SU-DHL-6 (cell line): ENCODE data around the gene TNXB.

Experiments
- H2AFZ ChIP-seq: fragments of 200-600 bp; sonication (generic); 2 replicates; pipeline ENCODE4 v1.6.1; 2014; ENCODE audit warnings: low read depth, mild to moderate bottlenecking, moderate library complexity, mixed read lengths, antibody characterized with exemption, low read length; ENCODE audit not compliant: severe bottlenecking
- H3F3A ChIP-seq: fragments of 200-600 bp; shearing (Covaris generic); 2 replicates; pipeline ENCODE4 v1.6.0; 2016; ENCODE audit warnings: antibody characterized with exemption, mild to moderate bottlenecking; ENCODE audit not compliant: insufficient read depth
- H3K27ac ChIP-seq: fragments of 200-600 bp; sonication (generic); 2 replicates; pipeline ENCODE4 v1.5.1; 2016; ENCODE audit warnings: low read depth, mild to moderate bottlenecking, low read length, moderate library complexity, mixed read lengths
- H3K27me3 ChIP-seq: fragments of 200-600 bp; sonication (generic), shearing (Covaris generic); 2 replicates; pipeline ENCODE4 v1.6.0; 2014; ENCODE audit warnings: mild to moderate bottlenecking, low read length
- H3K36me3 ChIP-seq: fragments of 200-600 bp; sonication (generic); 2 replicates; pipeline ENCODE4 v1.6.1; 2014; ENCODE audit warnings: mild to moderate bottlenecking, low read length, mixed read lengths
- H3K4me2 ChIP-seq: fragments of 300-600, 200-600 bp; shearing (Covaris generic), sonication (generic); 2 replicates; pipeline ENCODE4 v1.6.0; 2014; ENCODE audit warnings: low read length, low read depth, mild to moderate bottlenecking; ENCODE audit not compliant: poor library complexity, severe bottlenecking
- H3K4me3 ChIP-seq: fragments of 200-600 bp; sonication (generic); 2 replicates; pipeline ENCODE4 v1.5.1; 2014; ENCODE audit warnings: antibody characterized with exemption, low read length, mild to moderate bottlenecking, mixed read lengths; ENCODE audit not compliant: insufficient read depth, poor library complexity, severe bottlenecking
- H3K79me2 ChIP-seq: fragments of 200-600 bp; sonication (generic); 2 replicates; pipeline ENCODE4 v1.6.1; 2014; ENCODE audit warnings: mild to moderate bottlenecking, low read length, moderate library complexity; ENCODE audit not compliant: insufficient read depth
- H3K9ac ChIP-seq: fragments of 200-600 bp; sonication (generic); 2 replicates; pipeline ENCODE4 v1.7.0; 2014; ENCODE audit warnings: mild to moderate bottlenecking, low read length
- H3K9me2 ChIP-seq: fragments of 200-600 bp; sonication (generic); replicated peaks from 2 replicates; pipeline ENCODE4 v1.6.1; 2014; ENCODE audit warnings: low read length; ENCODE audit not compliant: insufficient read depth
- H3K9me3 ChIP-seq: fragments of 200-600 bp; sonication (generic); 2 replicates; pipeline ENCODE4 v1.6.1; 2014; ENCODE audit warnings: low read length, mixed read lengths; ENCODE audit not compliant: insufficient read depth
- H4K20me1 ChIP-seq: fragments of 200-600 bp; sonication (generic); 2 replicates; pipeline ENCODE4 v1.6.1; 2014; ENCODE audit warnings: low read depth, mild to moderate bottlenecking, antibody characterized with exemption, low read length, moderate library complexity, mixed read lengths
- EZH2phosphoT487 ChIP-seq: fragments of 200-600 bp; sonication (generic), shearing (Covaris generic); conservative IDR thresholded peaks from 2 replicates; pipeline ENCODE4 v1.6.1; 2018; ENCODE audit warnings: mild to moderate bottlenecking, antibody characterized with exemption, low read length, moderate library complexity, mixed read lengths
- TF ChIP-seq, protein P1 (sequence below): fragments of 200-600 bp; sonication (generic); IDR thresholded peaks from one replicate; pipeline ENCODE4 v1.5.1; 2017; ENCODE audit warnings: antibody characterized with exemption, mild to moderate bottlenecking, low read length, moderate library complexity; ENCODE audit not compliant: insufficient read depth, poor library complexity, severe bottlenecking

Gene TNXB

GRCh38 chr6:32156891-32157290, 47.8 kb upstream of the TNXB start:
- no peaks in the 10 kb centered on the region for H3K79me2 ChIP-seq
- H3F3A ChIP-seq = peaks cover 8% of the 10 kb centered on the region; the same call in 1 of the 2 replicates
- no peak overlapping the region for H3K9ac ChIP-seq
- H3K9me3 ChIP-seq = no peaks in the 10 kb centered on the region
- no peaks in the 10 kb centered on the region for H3K9me2 ChIP-seq
- H2AFZ ChIP-seq = no peak overlapping the region
- H3K36me3 ChIP-seq = 0 out of 2 replicates have a peak, but pooled peaks cover 3% of the 10 kb centered on the region
- no peak overlapping the region for H3K4me2 ChIP-seq
- H3K4me3 ChIP-seq = no peak overlapping the region
- H4K20me1 ChIP-seq = no peaks in the 10 kb centered on the region
- no peak for TF ChIP-seq EZH2phosphoT487
- TF ChIP-seq, protein P1, sequence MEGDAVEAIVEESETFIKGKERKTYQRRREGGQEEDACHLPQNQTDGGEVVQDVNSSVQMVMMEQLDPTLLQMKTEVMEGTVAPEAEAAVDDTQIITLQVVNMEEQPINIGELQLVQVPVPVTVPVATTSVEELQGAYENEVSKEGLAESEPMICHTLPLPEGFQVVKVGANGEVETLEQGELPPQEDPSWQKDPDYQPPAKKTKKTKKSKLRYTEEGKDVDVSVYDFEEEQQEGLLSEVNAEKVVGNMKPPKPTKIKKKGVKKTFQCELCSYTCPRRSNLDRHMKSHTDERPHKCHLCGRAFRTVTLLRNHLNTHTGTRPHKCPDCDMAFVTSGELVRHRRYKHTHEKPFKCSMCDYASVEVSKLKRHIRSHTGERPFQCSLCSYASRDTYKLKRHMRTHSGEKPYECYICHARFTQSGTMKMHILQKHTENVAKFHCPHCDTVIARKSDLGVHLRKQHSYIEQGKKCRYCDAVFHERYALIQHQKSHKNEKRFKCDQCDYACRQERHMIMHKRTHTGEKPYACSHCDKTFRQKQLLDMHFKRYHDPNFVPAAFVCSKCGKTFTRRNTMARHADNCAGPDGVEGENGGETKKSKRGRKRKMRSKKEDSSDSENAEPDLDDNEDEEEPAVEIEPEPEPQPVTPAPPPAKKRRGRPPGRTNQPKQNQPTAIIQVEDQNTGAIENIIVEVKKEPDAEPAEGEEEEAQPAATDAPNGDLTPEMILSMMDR = no peak
- no peaks in the 10 kb centered on the region for H3K27me3 ChIP-seq
- no peak overlapping the region for H3K27ac ChIP-seq

GRCh38 chr6:32154514-32155161, 45.5 kb upstream of the TNXB start:
- Histone ChIP-seq H3K9me2 (no peaks in the 10 kb centered on the region), H2AFZ (peak overlapping the region; percentile 78), H3K36me3 (0 out of 2 replicates have a peak, but pooled peaks cover 3% of the 10 kb centered on the region), H4K20me1 (no peaks in the 10 kb centered on the region), H3K27me3 (no peaks in the 10 kb centered on the region), H3F3A (peaks cover 8% of the 10 kb centered on the region; the same call in 1 of the 2 replicates), H3K9ac (peak overlapping the region; percentile 61), H3K4me2 (peak overlapping the region; percentile 62), H3K27ac (no peak overlapping the region), H3K79me2 (no peaks in the 10 kb centered on the region), H3K9me3 (no peaks in the 10 kb centered on the region), H3K4me3 (peak overlapping the region; percentile 61)
- TF ChIP-seq, protein P1 = peak; percentile 85
- no peak for TF ChIP-seq EZH2phosphoT487

GRCh38 chr6:32153564-32154513, 44.7 kb upstream of the TNXB start, which contains the start of gene PPT2:
Gene PPT2, plus strand, starts transcription at chr6:32154141. Its CDS starts 454 bp downstream, at chr6:32154595.
- Histone ChIP-seq H3F3A (peaks cover 8% of the 10 kb centered on the region; the same call in 1 of the 2 replicates), H4K20me1 (no peaks in the 10 kb centered on the region), H3K4me3 (peak within 1 kb of the TSS; percentile 61), H3K4me2 (peak within 1 kb of the TSS; percentile 62), H3K27ac (no peak within 1 kb of the TSS), H3K9me3 (no peaks in the 10 kb centered on the region), H3K27me3 (no peaks in the 10 kb centered on the region), H3K9me2 (no peaks in the 10 kb centered on the region), H2AFZ (peak within 1 kb of the TSS; percentile 78), H3K36me3 (0 out of 2 replicates have a peak, but pooled peaks cover 3% of the 10 kb centered on the region), H3K9ac (peak within 1 kb of the TSS; percentile 61), H3K79me2 (no peaks in the 10 kb centered on the region)
- TF ChIP-seq, protein P1 = no peak
- TF ChIP-seq EZH2phosphoT487 = no peak
